HTR-8/SVneo (cell line): ENCODE measurements around the gene KLHL21.
"Not testable (repeated sequence)": the region's sequence is repeated elsewhere in the genome, so short reads cannot be mapped to it uniquely, and the experiment has no call there.

Experiments used
- DNase-seq: peaks from one replicate; pipeline ENCODE4 v3.0.0; 2011; ENCODE audit warnings: low spot score, mixed read lengths; ENCODE audit not compliant: insufficient read length
- FAIRE-seq: peaks from 2 replicates; lab custom pipeline; 2011; peaks lifted over from hg19 to GRCh38; lab: Jason Lieb, UNC

Gene KLHL21

GRCh38 chr1:6560267-6560666 lies 42.4 kb downstream of the KLHL21 start:
- no peak for FAIRE-seq
- DNase-seq = no peak

- not testable (repeated sequence) for FAIRE-seq, DNase-seq
Measured at GRCh38 chr1:6559161-6559560, 43.5 kb downstream of the KLHL21 start.

- DNase-seq = no peak
- no peak for FAIRE-seq
Measured at GRCh38 chr1:6557597-6557996, 45.1 kb downstream of the KLHL21 start.

- FAIRE-seq = peak; percentile 60
- DNase-seq = no peak
Measured at GRCh38 chr1:6554907-6555778, 47.5 kb downstream of the KLHL21 start, which contains the start of gene TAS1R1. TAS1R1 (plus strand) TSS chr1:6555307; CDS start chr1:6555374, 67 bp downstream.

GRCh38 chr1:6554031-6554906 lies 48.4 kb downstream of the KLHL21 start, which contains the start of gene NOL9:
NOL9 (minus strand) TSS chr1:6554513; CDS start chr1:6554502, 11 bp downstream.
- FAIRE-seq = no peak
- DNase-seq = peak; percentile 93

GRCh38 chr1:6547301-6547700 lies 55.4 kb downstream of the KLHL21 start:
- FAIRE-seq = no peak

GRCh38 chr1:6546326-6546725 lies 56.3 kb downstream of the KLHL21 start:
- FAIRE-seq (no peak), DNase-seq (no peak)

More at GRCh38 chr1:6547301-6547700, 55.4 kb downstream of the KLHL21 start:
- DNase-seq = no peak

- DNase-seq = no peak
- no peak for FAIRE-seq
Measured at GRCh38 chr1:6545276-6546112, 57.2 kb downstream of the KLHL21 start.

- FAIRE-seq (no peak), DNase-seq (peak; percentile 37)
Measured at GRCh38 chr1:6544831-6545230, 57.8 kb downstream of the KLHL21 start.
